ENCODE measurements around the gene NASP.

DNA sequence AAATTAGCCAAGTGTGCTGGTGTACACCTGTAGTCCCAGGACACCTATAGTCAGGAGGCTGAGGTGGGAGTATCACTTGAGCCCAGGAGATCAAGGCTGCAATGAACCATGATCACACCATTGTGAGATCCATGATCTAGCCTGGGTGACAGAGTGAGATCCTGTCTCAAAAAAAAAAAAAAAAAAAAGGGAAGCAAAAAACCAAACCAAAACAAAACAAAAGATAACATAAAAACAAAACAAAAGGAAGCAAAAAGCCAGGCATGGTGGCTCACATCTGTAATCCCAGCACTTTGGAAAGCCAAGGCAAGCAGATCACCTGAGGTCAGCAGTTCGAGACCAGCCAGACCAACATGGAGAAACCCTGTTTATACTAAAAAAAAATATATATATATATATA, 42.6 kb upstream of the NASP start:
- TF ChIP-seq, protein P1, sequence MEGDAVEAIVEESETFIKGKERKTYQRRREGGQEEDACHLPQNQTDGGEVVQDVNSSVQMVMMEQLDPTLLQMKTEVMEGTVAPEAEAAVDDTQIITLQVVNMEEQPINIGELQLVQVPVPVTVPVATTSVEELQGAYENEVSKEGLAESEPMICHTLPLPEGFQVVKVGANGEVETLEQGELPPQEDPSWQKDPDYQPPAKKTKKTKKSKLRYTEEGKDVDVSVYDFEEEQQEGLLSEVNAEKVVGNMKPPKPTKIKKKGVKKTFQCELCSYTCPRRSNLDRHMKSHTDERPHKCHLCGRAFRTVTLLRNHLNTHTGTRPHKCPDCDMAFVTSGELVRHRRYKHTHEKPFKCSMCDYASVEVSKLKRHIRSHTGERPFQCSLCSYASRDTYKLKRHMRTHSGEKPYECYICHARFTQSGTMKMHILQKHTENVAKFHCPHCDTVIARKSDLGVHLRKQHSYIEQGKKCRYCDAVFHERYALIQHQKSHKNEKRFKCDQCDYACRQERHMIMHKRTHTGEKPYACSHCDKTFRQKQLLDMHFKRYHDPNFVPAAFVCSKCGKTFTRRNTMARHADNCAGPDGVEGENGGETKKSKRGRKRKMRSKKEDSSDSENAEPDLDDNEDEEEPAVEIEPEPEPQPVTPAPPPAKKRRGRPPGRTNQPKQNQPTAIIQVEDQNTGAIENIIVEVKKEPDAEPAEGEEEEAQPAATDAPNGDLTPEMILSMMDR (IDR thresholded peaks at IDR 0.05 in 4 of 5, conservative IDR thresholded peaks at IDR 0.05 in 1 of 5) = no peak
- no peak for TF ChIP-seq POLR2A (IDR thresholded peaks at IDR 0.05)
